ENCODE results near the gene MCM7. TPM values are rescaled to one million over a fixed set of nuclear protein-coding genes. Genes with fewer than 3 reads are reported as not detected.

MCM7 gene
- total and polyA plus RNA-seq, 2 of the 13 experiments (the other 11 are each of a cell fraction or from before 2014, with no cell fraction given) = 84.5 to 214 TPM

- TF ChIP-seq KLF12 (CRISPR knock-in tag; IDR thresholded peaks at IDR 0.05; ENCODE audit: borderline replicate concordance) (peak; percentile 73; the same call in 1 of the 2 replicates), ATF3 (CRISPR knock-in tag; IDR thresholded peaks at IDR 0.05) (peak; percentile 54; the same call in 1 of the 2 replicates), IRF9 (CRISPR knock-in tag; IDR thresholded peaks at IDR 0.05; ENCODE audit: borderline replicate concordance) (peak; percentile 72; the same call in 1 of the 2 replicates), ATF7-NPFF (CRISPR knock-in tag; IDR thresholded peaks at IDR 0.05; ENCODE audit: low read depth) (peak; percentile 75), ZNF639 (CRISPR knock-in tag; conservative IDR thresholded peaks at IDR 0.05) (peak; percentile 92), ZNF589 (CRISPR knock-in tag; conservative IDR thresholded peaks at IDR 0.05) (no peak), SNAPC2 (CRISPR knock-in tag; IDR thresholded peaks at IDR 0.05) (0 out of 2 replicates have a peak, but pooled peaks have one; percentile 17), E2F5 (CRISPR knock-in tag; conservative IDR thresholded peaks at IDR 0.05) (peak; percentile 91), ZNF121 (CRISPR knock-in tag; IDR thresholded peaks at IDR 0.05) (no peak), PHF5A (CRISPR knock-in tag; IDR thresholded peaks at IDR 0.05; ENCODE audit: low read depth, unreplicated experiment) (no peak), TMF1 (CRISPR knock-in tag; IDR thresholded peaks at IDR 0.05; ENCODE audit: low read depth) (0 out of 2 replicates have a peak, but pooled peaks have one; percentile 16), ZNF770 (CRISPR knock-in tag; IDR thresholded peaks at IDR 0.05) (peak; percentile 62), ZFAT (CRISPR knock-in tag; conservative IDR thresholded peaks at IDR 0.05) (no peak), ZFP37 (CRISPR knock-in tag; IDR thresholded peaks at IDR 0.05; ENCODE audit: borderline replicate concordance) (peak; percentile 68; the same call in 1 of the 2 replicates), SNAPC5 (CRISPR knock-in tag; IDR thresholded peaks at IDR 0.05; ENCODE audit: borderline replicate concordance) (no peak), RFX5 (IDR thresholded peaks at IDR 0.05; ENCODE audit: low read depth, low read length) (no peak), SUZ12 (IDR thresholded peaks at IDR 0.05; ENCODE audit: low read depth, low read length) (no peak), CENPX (CRISPR knock-in tag; IDR thresholded peaks at IDR 0.05) (no peak), ZBTB46 (CRISPR knock-in tag; IDR thresholded peaks at IDR 0.05; ENCODE audit: borderline replicate concordance) (no peak), ZNF605 (CRISPR knock-in tag; IDR thresholded peaks at IDR 0.05) (peak; percentile 74), TFAP4 (IDR thresholded peaks at IDR 0.05; ENCODE audit: borderline replicate concordance, low read depth) (peak; percentile 67; the same call in 1 of the 2 replicates)
Measured at GRCh38 chr7:100100420-100101015, 679 bp downstream of the MCM7 start (continued).

Data from HepG2 (cell line).